NCI-H510A (cell line): ENCODE measurements around the gene SGMS1.

Experiments used
- DNase-seq: peaks from one replicate; lab custom pipeline; 2025; lab: John Stamatoyannopoulos, UW

Gene SGMS1

GRCh38 chr10:50334273-50334672, 289.5 kb downstream of the SGMS1 start:
- no peak for DNase-seq

GRCh38 chr10:50333872-50334271, 289.9 kb downstream of the SGMS1 start:
- no peak for DNase-seq

GRCh38 chr10:50332108-50332842, 291.5 kb downstream of the SGMS1 start:
- no peak for DNase-seq

- DNase-seq, result no peak
These were observed 292.3 kb downstream of the SGMS1 start for GRCh38 chr10:50331486-50331885.

GRCh38 chr10:50326757-50327701, 296.7 kb downstream of the SGMS1 start:
- DNase-seq, result no peak

GRCh38 chr10:50326172-50326555, 297.6 kb downstream of the SGMS1 start:
- DNase-seq, result no peak

- DNase-seq, result no peak
These were observed 298.1 kb downstream of the SGMS1 start for GRCh38 chr10:50325449-50326171.

GRCh38 chr10:50324680-50325393, 298.9 kb downstream of the SGMS1 start:
- DNase-seq, result no peak

GRCh38 chr10:50324046-50324445, 299.7 kb downstream of the SGMS1 start:
- DNase-seq, result no peak

GRCh38 chr10:50322077-50322476, 301.7 kb downstream of the SGMS1 start:
- DNase-seq, result no peak

- no peak for DNase-seq
These were observed 305.6 kb downstream of the SGMS1 start for GRCh38 chr10:50318129-50318528.

GRCh38 chr10:50316695-50317648, 306.8 kb downstream of the SGMS1 start:
- no peak for DNase-seq

- DNase-seq, result no peak
These were observed 307.6 kb downstream of the SGMS1 start for GRCh38 chr10:50316174-50316573.

GRCh38 chr10:50315424-50315823, 308.3 kb downstream of the SGMS1 start:
- DNase-seq, result no peak

- DNase-seq, result no peak
These were observed 309.3 kb downstream of the SGMS1 start for GRCh38 chr10:50314169-50315071.

GRCh38 chr10:50312464-50313437, 311.0 kb downstream of the SGMS1 start:
- DNase-seq, result no peak

GRCh38 chr10:50310560-50311174, 313.1 kb downstream of the SGMS1 start:
- no peak for DNase-seq

- no peak for DNase-seq
These were observed 314.4 kb downstream of the SGMS1 start for GRCh38 chr10:50309342-50309741.
